ENCODE results near the gene DIAPH3. TPM values are rescaled to one million over a fixed set of nuclear protein-coding genes. Genes with fewer than 3 reads are reported as not detected.

The DIAPH3 gene
- total RNA-seq, 1 experiment from 2014 or later: 62.3 TPM

DNA sequence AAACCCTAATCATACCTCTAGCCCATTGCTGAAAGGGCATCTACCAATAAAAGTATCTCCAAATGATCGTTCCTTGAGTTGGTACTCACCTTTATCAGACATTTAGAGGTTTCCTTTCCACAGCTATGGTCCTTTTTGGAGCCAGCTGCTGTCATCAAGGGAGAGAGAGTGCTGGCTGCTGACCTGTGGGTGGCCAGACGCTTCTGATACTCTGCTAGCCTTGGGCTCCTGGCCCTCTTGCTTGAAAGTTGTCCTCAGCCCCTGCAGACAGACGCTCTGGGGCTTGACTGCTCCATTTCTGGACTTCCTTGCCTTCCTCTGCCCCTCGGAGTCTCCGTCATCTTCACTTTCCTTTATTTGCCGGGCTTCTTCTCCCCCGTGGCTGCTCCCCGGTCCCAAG lies 499.1 kb downstream of the DIAPH3 start:
- Histone ChIP-seq H3K9me3 (ENCODE audit: low read depth, low read length, poor library complexity, severe bottlenecking) (no peaks in the 10 kb centered on the region), H3K4me1 (ENCODE audit: insufficient read depth, low read length, poor library complexity, severe bottlenecking) (peaks cover 41% of the 10 kb centered on the region), H3K27me3 (replicated peaks; ENCODE audit: insufficient read depth, low read depth, low read length, poor library complexity) (no peaks in the 10 kb centered on the region), H3K4me3 (ENCODE audit: low read depth, low read length, poor library complexity, severe bottlenecking) (no peak overlapping the region), H3K27ac (ENCODE audit: low read depth, low read length, poor library complexity, severe bottlenecking) (peak overlapping the region; percentile 88), H3K36me3 (ENCODE audit: insufficient read depth, low read length, poor library complexity, severe bottlenecking) (peaks cover 5% of the 10 kb centered on the region)
- POLR2A ChIA-PET (ENCODE audit: low non-redundant PET): no interaction called here
- CTCF ChIA-PET: no interaction called here
- TF ChIP-seq CTCF (conservative IDR thresholded peaks at IDR 0.05; ENCODE audit: low read depth, low read length) (no peak), EZH2 (IDR thresholded peaks at IDR 0.05; ENCODE audit: borderline replicate concordance, low read depth, low read length, poor library complexity, severe bottlenecking) (no peak)
- no TSS peak for BruUV-seq (replicated peaks)
- no peak for DNase-seq (ENCODE audit: low spot score)
- intact Hi-C loops (cut with micrococcal nuclease; ENCODE audit: unreplicated experiment): no loop called here

- H3K27ac ChIP-seq (ENCODE audit: low read depth, low read length, poor library complexity, severe bottlenecking): no peak overlapping the region
- ChIA-PET POLR2A (ENCODE audit: low non-redundant PET) (no interaction called here), CTCF (no interaction called here)
- H3K27me3 ChIP-seq (replicated peaks; ENCODE audit: insufficient read depth, low read depth, low read length, poor library complexity): no peaks in the 10 kb centered on the region
- peaks cover 5% of the 10 kb centered on the region for H3K36me3 ChIP-seq (ENCODE audit: insufficient read depth, low read length, poor library complexity, severe bottlenecking)
- intact Hi-C loops (cut with micrococcal nuclease; ENCODE audit: unreplicated experiment): no loop called here
- H3K9me3 ChIP-seq (ENCODE audit: low read depth, low read length, poor library complexity, severe bottlenecking): no peaks in the 10 kb centered on the region
- no peak overlapping the region for H3K4me3 ChIP-seq (ENCODE audit: low read depth, low read length, poor library complexity, severe bottlenecking)
- DNase-seq (ENCODE audit: low spot score): no peak
- BruUV-seq (replicated peaks): no TSS peak
- no peak for TF ChIP-seq CTCF (conservative IDR thresholded peaks at IDR 0.05; ENCODE audit: low read depth, low read length)
- no peak for TF ChIP-seq EZH2 (IDR thresholded peaks at IDR 0.05; ENCODE audit: borderline replicate concordance, low read depth, low read length, poor library complexity, severe bottlenecking)
- H3K4me1 ChIP-seq (ENCODE audit: insufficient read depth, low read length, poor library complexity, severe bottlenecking): peaks cover 41% of the 10 kb centered on the region
Observed at GRCh38 chr13:59663707-59664106, 500.0 kb downstream of the DIAPH3 start.

- Histone ChIP-seq H3K27ac (ENCODE audit: low read depth, low read length, poor library complexity, severe bottlenecking) (peak overlapping the region; percentile 6), H3K9me3 (ENCODE audit: low read depth, low read length, poor library complexity, severe bottlenecking) (no peaks in the 10 kb centered on the region), H3K36me3 (ENCODE audit: insufficient read depth, low read length, poor library complexity, severe bottlenecking) (peaks cover 5% of the 10 kb centered on the region), H3K4me3 (ENCODE audit: low read depth, low read length, poor library complexity, severe bottlenecking) (no peak overlapping the region), H3K4me1 (ENCODE audit: insufficient read depth, low read length, poor library complexity, severe bottlenecking) (peaks cover 21% of the 10 kb centered on the region), H3K27me3 (replicated peaks; ENCODE audit: insufficient read depth, low read depth, low read length, poor library complexity) (no peaks in the 10 kb centered on the region)
- ChIA-PET POLR2A (ENCODE audit: low non-redundant PET) (no interaction called here), CTCF (no interaction called here)
- BruUV-seq (replicated peaks): no TSS peak
- DNase-seq (ENCODE audit: low spot score): no peak
- TF ChIP-seq CTCF (conservative IDR thresholded peaks at IDR 0.05; ENCODE audit: low read depth, low read length): no peak
- no peak for TF ChIP-seq EZH2 (IDR thresholded peaks at IDR 0.05; ENCODE audit: borderline replicate concordance, low read depth, low read length, poor library complexity, severe bottlenecking)
- intact Hi-C loops (cut with micrococcal nuclease; ENCODE audit: unreplicated experiment): no loop called here
Observed at GRCh38 chr13:59660582-59660981, 503.1 kb downstream of the DIAPH3 start.

Measured in A673 (cell line).